Liver (tissue), 9 donors: ENCODE data around the gene PNKD. TPM values are rescaled to one million over a fixed set of nuclear protein-coding genes. Genes with fewer than 3 reads are reported as not detected.

Source experiments
- DNase-seq: peaks from one replicate; pipeline ENCODE4 v3.0.0-alpha.2; 2017; ENCODE audit warnings: low spot score
- H3K27ac ChIP-seq, 2 donors: one replicate each; pipeline ENCODE4 v1.7.0; 2013; ENCODE audit warnings: inconsistent platforms in 2 of 2, low read length in 2 of 2, control low read depth in 1 of 2, low read depth in 1 of 2, mild to moderate bottlenecking in 1 of 2
- H3K27me3 ChIP-seq, 4 donors: one replicate each; pipeline versions ENCODE4 v1.6.1 to v1.7.0; 2013; ENCODE audit warnings: low read length in 3 of 4, inconsistent platforms in 1 of 4, mild to moderate bottlenecking in 1 of 4, moderate library complexity in 1 of 4; ENCODE audit not compliant: control insufficient read depth in 4 of 4, insufficient read depth in 4 of 4
- H3K36me3 ChIP-seq, 4 donors: one replicate each; pipeline versions ENCODE4 v1.6.1 to v1.7.0; 2013; ENCODE audit warnings: low read length in 3 of 4, mild to moderate bottlenecking in 3 of 4, low read depth in 1 of 4, moderate library complexity in 1 of 4; ENCODE audit not compliant: control insufficient read depth in 4 of 4, insufficient read depth in 3 of 4
- H3K4me1 ChIP-seq, 4 donors: one replicate each; pipeline versions ENCODE4 v1.6.1 to v1.7.0; 2013; ENCODE audit warnings: low read length in 3 of 4, mild to moderate bottlenecking in 3 of 4, moderate library complexity in 1 of 4; ENCODE audit not compliant: control insufficient read depth in 4 of 4, insufficient read depth in 4 of 4
- H3K4me3 ChIP-seq, 3 donors: one replicate each; pipeline versions ENCODE4 v1.6.1 to v1.7.0; 2013; ENCODE audit warnings: low read length in 3 of 3, control low read depth in 1 of 3, low read depth in 1 of 3, mild to moderate bottlenecking in 1 of 3
- H3K9ac ChIP-seq, 2 donors: one replicate each; pipeline ENCODE4 v1.7.0; 2013; ENCODE audit warnings: low read length in 2 of 2, mild to moderate bottlenecking in 2 of 2, moderate library complexity in 2 of 2, control low read depth in 1 of 2, low read depth in 1 of 2
- H3K9me3 ChIP-seq, 4 donors: one replicate each; pipeline versions ENCODE4 v1.6.1 to v1.7.0; 2013; ENCODE audit warnings: low read length in 3 of 4; ENCODE audit not compliant: control insufficient read depth in 4 of 4
- ATF3 ChIP-seq: IDR thresholded peaks from 2 replicates; pipeline ENCODE4 v1.6.1; 2016; ENCODE audit warnings: antibody characterized with exemption
- CTCF ChIP-seq: fragments of 150-350 bp; IDR thresholded peaks from 2 replicates; pipeline ENCODE4 v1.5.1; 2017; ENCODE audit warnings: improper control_type of control experiment, low read depth, low read length; ENCODE audit not compliant: missing input control
- EGR1 ChIP-seq, 2 donors: IDR thresholded peaks; 2 replicates each; pipeline ENCODE4 v1.6.1; 2016 to 2018; ENCODE audit warnings: antibody characterized with exemption in 2 of 2, low read depth in 2 of 2
- FOXA1 ChIP-seq: IDR thresholded peaks from 2 replicates; pipeline ENCODE4 v1.6.1; 2016; ENCODE audit warnings: antibody characterized with exemption
- FOXA2 ChIP-seq: IDR thresholded peaks from 2 replicates; pipeline ENCODE4 v1.6.1; 2016; ENCODE audit warnings: antibody characterized with exemption
- GABPA ChIP-seq, 2 donors: IDR thresholded peaks in 1 of 2; conservative IDR thresholded peaks in 1 of 2; 2 replicates each; pipeline ENCODE4 v1.6.1; 2016; ENCODE audit warnings: antibody characterized with exemption in 2 of 2, mild to moderate bottlenecking in 1 of 2, moderate library complexity in 1 of 2
- HNF4A ChIP-seq, 2 donors: conservative IDR thresholded peaks; 2 replicates each; pipeline ENCODE4 v1.6.1; 2016; ENCODE audit warnings: antibody characterized with exemption in 2 of 2, mild to moderate bottlenecking in 2 of 2
- HNF4G ChIP-seq: IDR thresholded peaks from 2 replicates; pipeline ENCODE4 v1.6.1; 2016; ENCODE audit warnings: antibody characterized with exemption
- JUND ChIP-seq, 2 donors: IDR thresholded peaks; 2 replicates each; pipeline ENCODE4 v1.6.1; 2016; ENCODE audit warnings: antibody characterized with exemption in 2 of 2
- NR2F2 ChIP-seq: IDR thresholded peaks from 2 replicates; pipeline ENCODE4 v1.6.1; 2016; ENCODE audit warnings: antibody characterized with exemption
- RAD21 ChIP-seq, 2 donors: IDR thresholded peaks; 2 replicates each; pipeline ENCODE4 v1.6.1; 2016; ENCODE audit warnings: antibody characterized with exemption in 2 of 2, mild to moderate bottlenecking in 2 of 2
- REST ChIP-seq: IDR thresholded peaks from 2 replicates; pipeline ENCODE4 v1.6.1; 2016; ENCODE audit warnings: antibody characterized with exemption, mild to moderate bottlenecking
- RXRA ChIP-seq, 2 donors: IDR thresholded peaks; 2 replicates each; pipeline ENCODE4 v1.6.1; 2017 to 2018; ENCODE audit warnings: antibody characterized with exemption in 2 of 2, mild to moderate bottlenecking in 1 of 2
- SP1 ChIP-seq: IDR thresholded peaks from 2 replicates; pipeline ENCODE4 v1.6.1; 2018; ENCODE audit warnings: antibody characterized with exemption, mild to moderate bottlenecking
- TAF1 ChIP-seq: conservative IDR thresholded peaks from 2 replicates; pipeline ENCODE4 v1.6.1; 2016; ENCODE audit warnings: antibody characterized with exemption, mild to moderate bottlenecking
- YY1 ChIP-seq: IDR thresholded peaks from 2 replicates; pipeline ENCODE4 v1.6.1; 2016; ENCODE audit warnings: antibody characterized with exemption, mild to moderate bottlenecking
- WGBS: extraction: QIAGEN DNeasy Blood & Tissue Kit; methylation state at CpG from one replicate; pipeline ENCODE4 v1.1.7; 2013; 5-methylcytosine and 5-hydroxymethylcytosine counted together
- polyA plus RNA-seq, 2 donors: library from polyadenylated mRNA; stranded (reverse) in 1 of 2; unstranded in 1 of 2; fragments of 200-250 nt in 1 of 2; fragments of >200 nt in 1 of 2; fragmentation: Nextera tagmentation in 1 of 2; extraction: Ambion mirVana in 1 of 2; gene quantifications; one replicate each; pipeline versions ENCODE4 v1.2.1 to v1.2.3, GENCODE V29; 2013 to 2015
- total RNA-seq, 2 donors: library from RNA; depleted of rRNA; stranded (reverse); fragments of >200 nt; gene quantifications; one replicate each; pipeline ENCODE4 v1.2.3, GENCODE V29; 2014
- TF ChIP-seq, protein P1 (sequence below): IDR thresholded peaks from 2 replicates; pipeline ENCODE4 v1.6.1; 2016; ENCODE audit warnings: antibody characterized with exemption
- TF ChIP-seq, protein P2 (sequence below): IDR thresholded peaks from 2 replicates; pipeline ENCODE4 v1.6.1; 2016; ENCODE audit warnings: antibody characterized with exemption
- donor health status: healthy.
- donor health status: healthy.
- donor health status: healthy.
- donor health status: healthy.
- donor health status: healthy.

Gene PNKD
- total and polyA plus RNA-seq, 4 donors = 28.5 to 161 (median 94.9) TPM

- DNase-seq = no peak
- WGBS = 99% methylated on average over 5 of the region's 5 CpGs
- Histone ChIP-seq H3K36me3 (peaks cover 14 to 39% (median 22%) of the 10 kb centered on the region in 4 donors), H3K9me3 (no peaks in the 10 kb centered on the region), H3K27me3 (no peaks in the 10 kb centered on the region), H3K27ac (no peak overlapping the region), H3K9ac (no peak overlapping the region), H3K4me1 (peaks cover 0 to 3% (median 0%) of the 10 kb centered on the region in 4 donors), H3K4me3 (no peak overlapping the region)
- no peak for TF ChIP-seq NR2F2
- TF ChIP-seq JUND (IDR thresholded peaks at IDR 0.05) = no peak
- no peak for TF ChIP-seq YY1
- no peak for TF ChIP-seq CTCF
- TF ChIP-seq TAF1 = no peak
- TF ChIP-seq FOXA1 = no peak
These were observed 72.5 kb downstream of the PNKD start for GRCh38 chr2:218342837-218343236.

- Histone ChIP-seq H3K9me3 (no peaks in the 10 kb centered on the region), H3K4me1 (peaks cover 0 to 3% (median 0%) of the 10 kb centered on the region in 4 donors), H3K27me3 (no peaks in the 10 kb centered on the region), H3K4me3 (no peak overlapping the region), H3K9ac (no peak overlapping the region), H3K36me3 (peaks cover 14 to 39% (median 22%) of the 10 kb centered on the region in 4 donors), H3K27ac (no peak overlapping the region)
- DNase-seq = no peak
- TF ChIP-seq RXRA (IDR thresholded peaks at IDR 0.05) (no peak), HNF4A (conservative IDR thresholded peaks at IDR 0.05) (no peak), YY1 (no peak), FOXA1 (no peak), NR2F2 (no peak), GABPA (IDR thresholded peaks at IDR 0.05 in 1 of 2, conservative IDR thresholded peaks at IDR 0.05 in 1 of 2) (no peak), JUND (IDR thresholded peaks at IDR 0.05) (no peak), TAF1 (no peak), ATF3 (no peak)
- TF ChIP-seq, protein P1, sequence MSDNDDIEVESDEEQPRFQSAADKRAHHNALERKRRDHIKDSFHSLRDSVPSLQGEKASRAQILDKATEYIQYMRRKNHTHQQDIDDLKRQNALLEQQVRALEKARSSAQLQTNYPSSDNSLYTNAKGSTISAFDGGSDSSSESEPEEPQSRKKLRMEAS = no peak
- TF ChIP-seq, protein P2, sequence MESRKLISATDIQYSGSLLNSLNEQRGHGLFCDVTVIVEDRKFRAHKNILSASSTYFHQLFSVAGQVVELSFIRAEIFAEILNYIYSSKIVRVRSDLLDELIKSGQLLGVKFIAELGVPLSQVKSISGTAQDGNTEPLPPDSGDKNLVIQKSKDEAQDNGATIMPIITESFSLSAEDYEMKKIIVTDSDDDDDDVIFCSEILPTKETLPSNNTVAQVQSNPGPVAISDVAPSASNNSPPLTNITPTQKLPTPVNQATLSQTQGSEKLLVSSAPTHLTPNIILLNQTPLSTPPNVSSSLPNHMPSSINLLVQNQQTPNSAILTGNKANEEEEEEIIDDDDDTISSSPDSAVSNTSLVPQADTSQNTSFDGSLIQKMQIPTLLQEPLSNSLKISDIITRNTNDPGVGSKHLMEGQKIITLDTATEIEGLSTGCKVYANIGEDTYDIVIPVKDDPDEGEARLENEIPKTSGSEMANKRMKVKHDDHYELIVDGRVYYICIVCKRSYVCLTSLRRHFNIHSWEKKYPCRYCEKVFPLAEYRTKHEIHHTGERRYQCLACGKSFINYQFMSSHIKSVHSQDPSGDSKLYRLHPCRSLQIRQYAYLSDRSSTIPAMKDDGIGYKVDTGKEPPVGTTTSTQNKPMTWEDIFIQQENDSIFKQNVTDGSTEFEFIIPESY = no peak
- WGBS = 94% methylated on average over 3 of the region's 3 CpGs
These were observed 73.3 kb downstream of the PNKD start for GRCh38 chr2:218343591-218343990.

- DNase-seq = no peak
- Histone ChIP-seq H3K4me3 (no peak overlapping the region), H3K4me1 (peaks cover 0 to 3% (median 0%) of the 10 kb centered on the region in 4 donors), H3K9me3 (no peaks in the 10 kb centered on the region), H3K27ac (no peak overlapping the region), H3K36me3 (peaks cover 14 to 39% (median 22%) of the 10 kb centered on the region in 4 donors), H3K9ac (no peak overlapping the region), H3K27me3 (no peaks in the 10 kb centered on the region)
- WGBS = 98% methylated on average over 12 of the region's 12 CpGs
- no peak for TF ChIP-seq EGR1 (IDR thresholded peaks at IDR 0.05; ENCODE audit: low read depth in 2 of 2)
- no peak for TF ChIP-seq YY1
- no peak for TF ChIP-seq FOXA2
- no peak for TF ChIP-seq HNF4G
- no peak for TF ChIP-seq NR2F2
- no peak for TF ChIP-seq RXRA (IDR thresholded peaks at IDR 0.05)
- TF ChIP-seq REST = no peak
- no peak for TF ChIP-seq RAD21 (IDR thresholded peaks at IDR 0.05)
- TF ChIP-seq, protein P1 = no peak
- no peak for TF ChIP-seq SP1
These were observed 73.9 kb downstream of the PNKD start for GRCh38 chr2:218344090-218344754.
